BE2C (cell line): ENCODE measurements around the gene SCN8A.

Experiments
- DNase-seq: peaks from one replicate; pipeline ENCODE4 v3.0.0-alpha.2; 2020
- H3K27me3 ChIP-seq: fragments of 250-450 bp; sonication (Bioruptor Pico); 2 replicates; pipeline ENCODE4 v1.5.1; 2020; ENCODE audit warnings: mild to moderate bottlenecking
- H3K36me3 ChIP-seq: fragments of 250-450 bp; sonication (Bioruptor Pico); 2 replicates; pipeline ENCODE4 v1.5.1; 2020; ENCODE audit warnings: mild to moderate bottlenecking
- H3K4me1 ChIP-seq: fragments of 250-450 bp; sonication (Bioruptor Pico); 2 replicates; pipeline ENCODE4 v1.5.1; 2020
- H3K4me3 ChIP-seq: 2 replicates; pipeline ENCODE4 v1.5.1; 2011; ENCODE audit warnings: low read depth, low read length
- H3K9me3 ChIP-seq: fragments of 250-450 bp; sonication (Bioruptor Pico); 2 replicates; pipeline ENCODE4 v1.5.1; 2020
- TF ChIP-seq, protein P1 (sequence below): IDR thresholded peaks from 2 replicates; pipeline ENCODE4 v1.5.1; 2012; ENCODE audit warnings: mild to moderate bottlenecking, low read depth, low read length

Gene SCN8A

DNA sequence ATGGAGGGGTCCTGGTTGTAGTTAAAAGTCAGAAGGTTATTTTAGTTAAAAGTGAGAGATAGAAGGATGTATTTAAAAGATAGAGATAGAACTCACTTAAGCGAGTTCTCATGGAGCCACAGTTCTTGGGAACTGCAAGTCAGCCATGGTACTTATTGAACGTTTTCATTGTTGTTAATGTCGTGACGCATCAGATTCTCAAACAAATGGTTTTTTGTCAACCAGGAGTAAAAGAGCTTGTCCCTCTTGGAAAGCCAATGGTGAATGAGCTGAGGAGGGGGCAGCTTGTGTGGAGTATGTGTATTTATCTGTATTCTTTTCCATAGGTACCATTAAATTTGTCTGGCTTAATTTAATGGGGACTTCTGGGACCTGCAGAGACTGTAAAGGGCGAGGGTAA, 188.8 kb downstream of the SCN8A start:
- TF ChIP-seq, protein P1, sequence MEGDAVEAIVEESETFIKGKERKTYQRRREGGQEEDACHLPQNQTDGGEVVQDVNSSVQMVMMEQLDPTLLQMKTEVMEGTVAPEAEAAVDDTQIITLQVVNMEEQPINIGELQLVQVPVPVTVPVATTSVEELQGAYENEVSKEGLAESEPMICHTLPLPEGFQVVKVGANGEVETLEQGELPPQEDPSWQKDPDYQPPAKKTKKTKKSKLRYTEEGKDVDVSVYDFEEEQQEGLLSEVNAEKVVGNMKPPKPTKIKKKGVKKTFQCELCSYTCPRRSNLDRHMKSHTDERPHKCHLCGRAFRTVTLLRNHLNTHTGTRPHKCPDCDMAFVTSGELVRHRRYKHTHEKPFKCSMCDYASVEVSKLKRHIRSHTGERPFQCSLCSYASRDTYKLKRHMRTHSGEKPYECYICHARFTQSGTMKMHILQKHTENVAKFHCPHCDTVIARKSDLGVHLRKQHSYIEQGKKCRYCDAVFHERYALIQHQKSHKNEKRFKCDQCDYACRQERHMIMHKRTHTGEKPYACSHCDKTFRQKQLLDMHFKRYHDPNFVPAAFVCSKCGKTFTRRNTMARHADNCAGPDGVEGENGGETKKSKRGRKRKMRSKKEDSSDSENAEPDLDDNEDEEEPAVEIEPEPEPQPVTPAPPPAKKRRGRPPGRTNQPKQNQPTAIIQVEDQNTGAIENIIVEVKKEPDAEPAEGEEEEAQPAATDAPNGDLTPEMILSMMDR = no peak
- Histone ChIP-seq H3K36me3 (peaks cover 3% of the 10 kb centered on the region), H3K4me1 (no peaks in the 10 kb centered on the region), H3K27me3 (no peaks in the 10 kb centered on the region), H3K4me3 (no peak overlapping the region), H3K9me3 (no peaks in the 10 kb centered on the region)
- no peak for DNase-seq

DNA sequence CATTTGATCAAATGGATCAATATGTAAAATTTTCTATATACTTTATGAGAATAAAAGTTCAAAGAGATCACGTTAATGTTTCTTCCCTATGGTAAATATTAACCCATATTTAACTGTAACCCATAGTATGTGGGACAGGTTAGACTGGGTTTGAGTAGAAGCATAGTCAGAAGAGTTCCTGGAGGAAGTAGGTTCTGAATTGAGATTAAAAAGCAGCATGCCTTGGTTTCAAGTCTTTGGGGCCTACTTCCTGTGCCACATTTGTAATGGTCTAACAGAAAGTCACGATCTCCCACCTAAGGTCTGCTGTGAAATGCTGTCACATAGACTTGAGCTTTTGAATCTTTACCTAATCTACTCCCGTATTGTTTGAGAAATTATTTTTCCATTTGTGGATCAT, 193.7 kb downstream of the SCN8A start:
- no peaks in the 10 kb centered on the region for H3K4me1 ChIP-seq
- H3K27me3 ChIP-seq = no peaks in the 10 kb centered on the region
- H3K36me3 ChIP-seq = peaks cover 5% of the 10 kb centered on the region
- no peak for DNase-seq
- H3K9me3 ChIP-seq = no peaks in the 10 kb centered on the region
- H3K4me3 ChIP-seq = no peak overlapping the region
- TF ChIP-seq, protein P1 = no peak

DNA sequence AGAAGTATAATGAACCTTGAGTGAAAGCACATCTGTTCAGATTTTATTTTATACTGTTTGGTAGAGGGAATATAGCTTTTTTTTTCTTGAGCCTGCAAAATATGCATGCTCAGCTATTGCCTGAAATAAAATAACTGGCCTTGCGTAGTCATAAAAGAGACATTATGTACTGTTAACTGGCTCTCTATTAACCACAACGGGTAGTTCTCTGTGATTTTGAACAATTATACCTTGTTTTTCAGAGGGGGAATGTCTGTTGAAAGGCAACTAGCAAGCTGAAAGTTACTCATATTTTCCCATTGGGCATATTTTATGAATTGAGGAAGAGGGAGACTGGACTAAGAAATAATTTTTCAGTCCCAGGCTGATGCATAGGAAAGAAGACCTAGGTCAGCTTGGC, 194.9 kb downstream of the SCN8A start:
- Histone ChIP-seq H3K36me3 (peaks cover 13% of the 10 kb centered on the region), H3K4me3 (no peak overlapping the region), H3K4me1 (no peaks in the 10 kb centered on the region), H3K9me3 (no peaks in the 10 kb centered on the region), H3K27me3 (no peaks in the 10 kb centered on the region)
- no peak for DNase-seq
- TF ChIP-seq, protein P1 = no peak

DNA sequence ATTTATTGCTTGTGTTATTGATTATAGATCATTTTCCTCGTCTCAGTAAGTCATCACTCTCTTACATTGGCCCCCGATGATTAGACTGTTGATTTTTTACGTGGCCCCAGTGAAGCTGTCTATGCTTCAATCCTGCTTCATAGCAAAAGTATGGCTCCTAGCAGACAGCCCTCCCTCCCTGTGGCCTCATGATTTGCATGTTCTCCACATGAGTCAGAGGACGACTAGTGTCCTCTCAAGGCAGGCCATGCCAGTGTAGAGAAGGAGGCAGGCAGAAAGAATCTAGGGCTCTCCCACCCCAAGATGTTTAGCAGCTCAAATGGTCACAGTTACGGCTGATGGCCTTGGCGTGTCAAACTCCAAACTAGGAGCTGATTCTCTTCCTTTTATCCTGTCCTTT, 197.8 kb downstream of the SCN8A start:
- no peaks in the 10 kb centered on the region for H3K27me3 ChIP-seq
- TF ChIP-seq, protein P1 = no peak
- H3K4me3 ChIP-seq = no peak overlapping the region
- H3K9me3 ChIP-seq = no peaks in the 10 kb centered on the region
- DNase-seq = no peak
- H3K36me3 ChIP-seq = peaks cover 20% of the 10 kb centered on the region
- no peaks in the 10 kb centered on the region for H3K4me1 ChIP-seq

DNA sequence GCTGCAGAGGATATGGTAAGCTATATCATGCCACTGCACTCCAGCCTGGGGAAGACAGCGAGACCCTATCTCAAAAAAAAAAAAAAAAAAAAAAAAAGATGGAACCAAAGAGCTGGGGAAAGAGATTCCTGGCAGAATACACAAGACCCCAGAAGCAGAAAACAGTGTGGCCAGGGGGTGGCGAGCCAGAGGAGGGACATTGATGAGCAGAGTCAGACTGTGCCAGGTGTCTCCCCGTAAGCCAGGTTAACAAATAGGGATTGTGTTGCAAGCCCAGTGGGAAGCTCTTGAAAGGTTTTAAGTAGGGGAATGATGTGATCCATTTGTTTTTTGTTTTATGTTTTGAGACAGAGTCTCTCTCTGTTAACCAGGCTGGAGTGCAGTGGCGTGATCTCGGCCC, 201.4 kb downstream of the SCN8A start:
- TF ChIP-seq, protein P1 = no peak

DNA sequence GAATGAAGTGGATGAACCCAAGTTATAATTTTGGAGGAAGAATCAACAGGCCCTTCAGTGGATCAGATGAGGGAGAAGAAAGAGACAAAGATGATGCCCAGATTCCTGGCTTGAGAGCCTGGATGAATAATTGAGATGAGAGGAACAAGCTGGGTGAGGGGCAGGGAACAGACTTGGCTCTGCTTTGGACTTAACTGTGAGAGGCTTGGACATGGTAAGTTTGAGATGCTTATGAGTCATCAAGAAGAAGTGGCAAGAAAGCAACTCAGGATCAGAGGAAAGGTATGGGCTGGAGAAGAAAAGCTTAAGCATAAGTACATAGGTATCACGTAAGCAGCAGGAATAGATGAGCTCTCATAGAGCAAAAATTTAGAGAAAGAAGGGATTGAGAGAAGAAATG, 202.2 kb downstream of the SCN8A start:
- H3K4me3 ChIP-seq = no peak overlapping the region
- H3K9me3 ChIP-seq = no peaks in the 10 kb centered on the region
- DNase-seq = no peak
- no peaks in the 10 kb centered on the region for H3K27me3 ChIP-seq
- peaks cover 28% of the 10 kb centered on the region for H3K36me3 ChIP-seq
- TF ChIP-seq, protein P1 = no peak
- no peaks in the 10 kb centered on the region for H3K4me1 ChIP-seq

More for the DNA sequence above, 201.4 kb downstream of the SCN8A start:
- Histone ChIP-seq H3K9me3 (no peaks in the 10 kb centered on the region), H3K27me3 (no peaks in the 10 kb centered on the region), H3K36me3 (peaks cover 28% of the 10 kb centered on the region), H3K4me1 (no peaks in the 10 kb centered on the region), H3K4me3 (no peak overlapping the region)
- no peak for DNase-seq
